ENCODE results near the gene DHRS7B. TPM values are rescaled to one million over a fixed set of nuclear protein-coding genes. Genes with fewer than 3 reads are reported as not detected.
"Not testable (repeated sequence)": the region's sequence is repeated elsewhere in the genome, so short reads cannot be mapped to it uniquely, and the experiment has no call there.

Gene DHRS7B
- total RNA-seq, 1 donor from 2014 or later, result 20.2 TPM

DNA sequence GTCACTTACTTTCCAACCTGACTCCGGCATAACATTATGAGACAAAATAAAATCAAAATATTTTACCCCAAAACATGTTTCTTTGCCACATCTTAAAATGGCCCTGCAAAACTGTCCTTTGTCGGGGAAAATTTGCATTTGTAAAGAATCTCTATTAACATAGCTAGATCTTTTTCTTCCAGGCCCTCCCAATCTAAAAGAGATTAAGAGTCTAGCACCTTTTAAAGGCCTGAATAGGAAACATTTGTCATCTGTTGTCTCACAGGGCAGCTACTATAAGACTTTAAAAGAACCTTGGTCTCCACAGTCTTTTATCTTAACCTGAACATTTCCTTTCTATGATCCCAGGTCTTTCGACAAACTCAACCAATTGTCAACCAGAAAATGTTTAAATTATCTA lies 18.1 kb upstream of the DHRS7B start:
- H3K27ac Mint-ChIP-seq (ENCODE audit: unreplicated experiment), result no peak overlapping the region
- H3K27me3 Mint-ChIP-seq (ENCODE audit: low read depth), result peaks cover 18% of the 10 kb centered on the region
- TF ChIP-seq, protein P1, sequence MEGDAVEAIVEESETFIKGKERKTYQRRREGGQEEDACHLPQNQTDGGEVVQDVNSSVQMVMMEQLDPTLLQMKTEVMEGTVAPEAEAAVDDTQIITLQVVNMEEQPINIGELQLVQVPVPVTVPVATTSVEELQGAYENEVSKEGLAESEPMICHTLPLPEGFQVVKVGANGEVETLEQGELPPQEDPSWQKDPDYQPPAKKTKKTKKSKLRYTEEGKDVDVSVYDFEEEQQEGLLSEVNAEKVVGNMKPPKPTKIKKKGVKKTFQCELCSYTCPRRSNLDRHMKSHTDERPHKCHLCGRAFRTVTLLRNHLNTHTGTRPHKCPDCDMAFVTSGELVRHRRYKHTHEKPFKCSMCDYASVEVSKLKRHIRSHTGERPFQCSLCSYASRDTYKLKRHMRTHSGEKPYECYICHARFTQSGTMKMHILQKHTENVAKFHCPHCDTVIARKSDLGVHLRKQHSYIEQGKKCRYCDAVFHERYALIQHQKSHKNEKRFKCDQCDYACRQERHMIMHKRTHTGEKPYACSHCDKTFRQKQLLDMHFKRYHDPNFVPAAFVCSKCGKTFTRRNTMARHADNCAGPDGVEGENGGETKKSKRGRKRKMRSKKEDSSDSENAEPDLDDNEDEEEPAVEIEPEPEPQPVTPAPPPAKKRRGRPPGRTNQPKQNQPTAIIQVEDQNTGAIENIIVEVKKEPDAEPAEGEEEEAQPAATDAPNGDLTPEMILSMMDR (IDR thresholded peaks at IDR 0.05), result no peak
- DNase-seq (ENCODE audit: low spot score), result no peak
- H3K4me3 Mint-ChIP-seq (ENCODE audit: unreplicated experiment), result no peak overlapping the region
- no peaks in the 10 kb centered on the region for H3K4me1 Mint-ChIP-seq (ENCODE audit: low read depth)
- H3K36me3 Mint-ChIP-seq (ENCODE audit: low read depth), result no peaks in the 10 kb centered on the region
- no peaks in the 10 kb centered on the region for H3K9me3 Mint-ChIP-seq (ENCODE audit: low read depth)

DNA sequence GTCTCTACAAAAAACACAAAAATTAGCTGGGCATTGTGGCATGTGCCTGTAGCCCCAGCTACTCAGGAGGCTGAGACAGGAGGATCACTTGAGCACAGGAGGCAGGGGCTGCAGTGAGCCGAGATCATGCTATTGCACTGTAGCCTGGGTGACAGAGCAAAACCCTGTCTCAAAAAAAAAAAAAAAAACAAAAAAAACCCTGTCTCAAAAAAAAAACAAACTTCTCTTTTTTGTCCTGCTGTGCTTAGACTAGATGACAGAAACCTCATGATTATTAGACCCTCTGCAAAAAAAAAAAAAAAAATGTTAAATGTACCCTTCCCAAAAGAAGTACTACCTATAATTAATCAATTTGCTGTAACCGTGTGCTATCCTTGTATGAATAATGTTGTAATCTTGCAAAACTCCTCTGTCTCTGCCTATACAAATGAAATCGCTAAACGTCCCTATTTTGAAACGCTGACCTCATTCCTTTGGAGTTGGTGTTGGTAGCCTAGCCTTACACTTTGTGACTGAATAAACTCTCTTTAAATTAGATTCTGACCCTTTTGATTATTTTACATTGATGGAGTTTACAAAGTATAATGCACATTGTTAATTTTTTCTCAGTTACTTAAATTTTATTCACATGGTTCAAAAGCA lies 13.6 kb upstream of the DHRS7B start:
- no peaks in the 10 kb centered on the region for H3K4me1 Mint-ChIP-seq (ENCODE audit: low read depth)
- no peaks in the 10 kb centered on the region for H3K9me3 Mint-ChIP-seq (ENCODE audit: low read depth)
- TF ChIP-seq, protein P1 (IDR thresholded peaks at IDR 0.05), result no peak
- H3K27me3 Mint-ChIP-seq (ENCODE audit: low read depth), result peaks cover 16% of the 10 kb centered on the region
- DNase-seq (ENCODE audit: low spot score), result no peak
- H3K4me3 Mint-ChIP-seq (ENCODE audit: unreplicated experiment), result no peak overlapping the region
- no peak overlapping the region for H3K27ac Mint-ChIP-seq (ENCODE audit: unreplicated experiment)
- H3K36me3 Mint-ChIP-seq (ENCODE audit: low read depth), result no peaks in the 10 kb centered on the region

DNA sequence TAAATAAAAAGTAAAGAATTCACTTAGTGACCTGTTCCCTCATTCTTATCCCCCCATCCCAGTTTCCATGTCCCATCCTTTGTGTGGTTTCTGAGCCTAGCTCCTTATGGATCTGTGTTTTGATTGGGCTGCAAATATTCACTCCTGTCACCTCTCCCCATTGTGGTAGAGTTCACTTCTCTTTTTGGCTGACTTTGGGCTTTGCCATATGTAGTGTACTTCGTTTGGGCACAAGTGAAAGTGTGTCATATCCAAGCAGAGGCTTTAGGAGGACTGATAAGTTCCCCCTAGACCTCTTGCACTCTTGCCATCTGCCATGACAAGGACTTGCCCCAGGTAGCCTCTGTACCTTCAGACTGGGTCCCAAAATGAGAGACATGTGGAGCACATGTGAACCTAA lies 13.0 kb upstream of the DHRS7B start:
- H3K4me1 Mint-ChIP-seq (ENCODE audit: low read depth), result no peaks in the 10 kb centered on the region
- H3K27me3 Mint-ChIP-seq (ENCODE audit: low read depth), result peaks cover 16% of the 10 kb centered on the region
- no peak overlapping the region for H3K27ac Mint-ChIP-seq (ENCODE audit: unreplicated experiment)
- H3K4me3 Mint-ChIP-seq (ENCODE audit: unreplicated experiment), result no peak overlapping the region
- H3K36me3 Mint-ChIP-seq (ENCODE audit: low read depth), result no peaks in the 10 kb centered on the region
- TF ChIP-seq, protein P1 (IDR thresholded peaks at IDR 0.05), result no peak
- no peak for DNase-seq (ENCODE audit: low spot score)
- no peaks in the 10 kb centered on the region for H3K9me3 Mint-ChIP-seq (ENCODE audit: low read depth)

DNA sequence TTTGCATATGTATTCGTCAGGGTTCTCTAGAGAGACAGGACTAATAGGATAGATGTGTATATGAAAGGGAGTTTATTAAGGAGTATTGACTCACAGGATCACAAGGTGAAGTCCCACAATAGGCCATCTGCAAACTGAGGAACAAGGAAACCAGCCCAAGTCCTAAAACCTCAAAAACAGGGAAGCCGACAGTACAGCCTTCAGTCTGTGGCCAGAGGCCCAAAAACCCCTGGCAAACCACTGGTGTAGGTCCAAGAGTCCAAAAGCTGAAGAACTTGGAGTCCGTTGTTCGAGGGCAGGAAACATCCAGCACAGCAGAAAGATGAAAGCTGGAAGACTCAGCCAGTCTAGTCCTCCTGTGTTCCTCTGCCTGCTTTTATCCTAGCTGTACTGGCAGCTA lies 12.0 kb upstream of the DHRS7B start:
- not testable (repeated sequence) for H3K36me3 Mint-ChIP-seq (ENCODE audit: low read depth)

DNA sequence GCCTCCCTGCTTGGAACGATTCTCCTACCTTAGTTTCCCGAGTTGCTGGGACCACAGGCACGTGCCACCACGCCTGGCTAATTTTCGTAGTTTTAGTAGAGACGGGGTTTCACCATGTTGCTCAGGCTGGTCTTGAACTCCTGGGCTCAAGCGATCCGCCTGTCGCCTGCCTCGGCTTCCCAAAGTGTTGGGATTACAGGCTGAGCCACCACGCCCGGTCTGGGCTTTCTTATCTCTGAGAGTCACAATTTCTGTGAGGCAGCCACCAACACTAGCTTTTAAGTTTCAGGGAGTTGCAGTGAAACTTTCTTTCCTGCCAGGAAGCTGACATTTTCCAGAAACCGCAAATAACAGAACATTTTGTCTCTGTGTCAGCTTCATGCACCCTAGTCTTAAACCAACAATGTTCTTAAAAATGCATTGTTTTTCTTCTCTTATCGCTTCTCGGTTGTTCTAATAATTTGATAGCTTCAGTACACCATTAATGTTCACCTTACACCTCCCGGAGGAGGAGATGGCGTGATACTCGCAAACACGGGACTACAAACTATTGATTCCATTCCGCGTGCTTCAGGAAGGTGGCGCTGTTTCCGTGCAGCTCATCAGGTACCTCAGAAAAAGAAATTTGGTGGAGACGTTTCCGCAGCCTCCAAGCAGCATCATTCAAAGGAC lies 7.4 kb upstream of the DHRS7B start:
- Mint-ChIP-seq H3K9me3 (ENCODE audit: low read depth) (no peaks in the 10 kb centered on the region), H3K27ac (ENCODE audit: unreplicated experiment) (no peak overlapping the region), H3K27me3 (ENCODE audit: low read depth) (peaks cover 13% of the 10 kb centered on the region), H3K36me3 (ENCODE audit: low read depth) (no peaks in the 10 kb centered on the region), H3K4me1 (ENCODE audit: low read depth) (peaks cover 7% of the 10 kb centered on the region), H3K4me3 (ENCODE audit: unreplicated experiment) (no peak overlapping the region)
- TF ChIP-seq, protein P1 (IDR thresholded peaks at IDR 0.05), result peak; percentile 89
- DNase-seq (ENCODE audit: low spot score), result no peak

More for the DNA sequence above, 12.0 kb upstream of the DHRS7B start:
- H3K4me1 Mint-ChIP-seq (ENCODE audit: low read depth); DNase-seq (ENCODE audit: low spot score); H3K4me3 Mint-ChIP-seq (ENCODE audit: unreplicated experiment); H3K27me3 Mint-ChIP-seq (ENCODE audit: low read depth); H3K9me3 Mint-ChIP-seq (ENCODE audit: low read depth); H3K27ac Mint-ChIP-seq (ENCODE audit: unreplicated experiment): not testable (repeated sequence)

DNA sequence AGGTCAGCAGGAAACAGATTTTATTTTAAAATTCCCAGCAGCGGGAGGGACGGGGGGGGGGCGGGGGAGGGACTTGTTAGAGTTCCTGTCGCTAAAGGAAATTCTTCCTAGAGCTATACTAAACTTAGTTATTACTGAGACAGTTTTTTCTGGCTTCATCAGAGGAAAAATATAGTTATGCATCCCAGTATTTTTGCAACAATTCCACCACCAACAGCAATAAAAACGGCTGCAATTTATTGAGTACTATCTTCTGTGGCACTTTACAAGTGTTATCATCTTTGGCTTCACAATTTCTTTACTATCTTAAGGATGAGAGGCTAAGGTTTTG lies 6.9 kb upstream of the DHRS7B start:
- Mint-ChIP-seq H3K27me3 (ENCODE audit: low read depth) (peaks cover 14% of the 10 kb centered on the region), H3K27ac (ENCODE audit: unreplicated experiment) (no peak overlapping the region), H3K9me3 (ENCODE audit: low read depth) (no peaks in the 10 kb centered on the region), H3K4me1 (ENCODE audit: low read depth) (peaks cover 7% of the 10 kb centered on the region), H3K4me3 (ENCODE audit: unreplicated experiment) (no peak overlapping the region), H3K36me3 (ENCODE audit: low read depth) (no peaks in the 10 kb centered on the region)
- TF ChIP-seq, protein P1 (IDR thresholded peaks at IDR 0.05), result peak; percentile 61
- no peak for DNase-seq (ENCODE audit: low spot score)
